GM19324 (cell line): ENCODE results near the gene PSMC4.
"Not testable (repeated sequence)": the region's sequence is repeated elsewhere in the genome, so short reads cannot be mapped to it uniquely, and the experiment has no call there.

ENCODE experiments used
- ATAC-seq: cut with Tn5 transposase; IDR thresholded peaks from one replicate; pipeline ENCODE4 v1.9.1; 2021; ENCODE audit warnings: mild to moderate bottlenecking, moderate library complexity; ENCODE audit not compliant: unreplicated experiment, low FRiP score

The PSMC4 gene

DNA sequence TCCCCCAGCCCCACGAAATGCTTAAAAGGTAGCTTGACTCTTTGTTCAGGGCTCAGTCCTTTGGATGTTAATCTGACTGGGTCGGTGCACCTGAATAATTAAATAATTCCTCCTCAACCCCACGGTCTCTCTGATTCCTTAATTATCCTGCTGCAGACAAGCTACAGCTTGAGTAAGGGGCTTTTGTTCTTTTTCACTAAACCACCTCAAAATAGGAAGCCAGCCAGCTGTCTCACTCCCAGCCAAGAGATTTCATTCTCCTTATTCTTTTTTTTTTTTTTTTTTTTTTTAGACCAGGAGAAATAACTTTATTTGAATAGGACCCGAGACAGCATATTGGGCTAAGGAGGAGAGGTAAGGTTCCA, 28.6 kb upstream of the PSMC4 start:
- no peak for ATAC-seq

DNA sequence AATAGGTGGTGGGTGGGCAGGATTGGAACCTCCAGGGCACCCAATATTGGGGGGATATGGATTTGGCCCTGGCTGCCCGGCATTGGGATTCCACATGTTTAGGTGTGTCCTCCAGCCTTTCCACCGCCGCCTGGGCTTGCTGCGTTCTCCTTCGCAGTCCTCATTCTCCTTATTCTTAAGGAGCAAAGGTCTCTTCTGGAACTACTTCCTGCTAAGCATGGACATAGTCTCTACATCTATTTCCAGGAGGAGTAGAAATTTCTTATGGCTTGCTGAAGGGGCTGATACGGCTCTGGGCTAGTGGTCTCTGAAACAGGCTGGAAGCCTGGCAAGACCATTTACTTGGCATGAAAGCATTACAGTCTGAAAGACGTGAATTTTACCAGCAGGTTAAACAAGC, 27.4 kb upstream of the PSMC4 start:
- ATAC-seq, result no peak

DNA sequence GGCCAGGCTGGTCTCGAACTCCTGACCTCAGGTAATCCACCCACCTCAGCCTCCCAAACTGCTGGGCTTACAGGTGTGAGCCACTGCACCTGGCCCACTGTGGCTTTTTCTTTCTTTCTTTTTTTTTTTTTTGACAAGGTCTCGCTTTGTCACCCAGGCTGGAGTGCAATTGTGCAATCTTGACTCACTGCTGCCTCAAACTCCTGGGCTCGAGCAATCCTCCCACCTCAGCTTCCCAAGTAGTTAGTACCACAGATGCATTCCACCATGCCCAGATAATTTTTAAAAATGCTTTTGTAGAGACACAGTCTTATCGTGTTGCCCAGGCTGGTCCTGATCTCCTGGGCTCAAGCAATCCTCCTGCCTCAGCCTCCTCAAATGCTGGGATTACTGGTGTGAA, 24.4 kb upstream of the PSMC4 start:
- ATAC-seq, result no peak

DNA sequence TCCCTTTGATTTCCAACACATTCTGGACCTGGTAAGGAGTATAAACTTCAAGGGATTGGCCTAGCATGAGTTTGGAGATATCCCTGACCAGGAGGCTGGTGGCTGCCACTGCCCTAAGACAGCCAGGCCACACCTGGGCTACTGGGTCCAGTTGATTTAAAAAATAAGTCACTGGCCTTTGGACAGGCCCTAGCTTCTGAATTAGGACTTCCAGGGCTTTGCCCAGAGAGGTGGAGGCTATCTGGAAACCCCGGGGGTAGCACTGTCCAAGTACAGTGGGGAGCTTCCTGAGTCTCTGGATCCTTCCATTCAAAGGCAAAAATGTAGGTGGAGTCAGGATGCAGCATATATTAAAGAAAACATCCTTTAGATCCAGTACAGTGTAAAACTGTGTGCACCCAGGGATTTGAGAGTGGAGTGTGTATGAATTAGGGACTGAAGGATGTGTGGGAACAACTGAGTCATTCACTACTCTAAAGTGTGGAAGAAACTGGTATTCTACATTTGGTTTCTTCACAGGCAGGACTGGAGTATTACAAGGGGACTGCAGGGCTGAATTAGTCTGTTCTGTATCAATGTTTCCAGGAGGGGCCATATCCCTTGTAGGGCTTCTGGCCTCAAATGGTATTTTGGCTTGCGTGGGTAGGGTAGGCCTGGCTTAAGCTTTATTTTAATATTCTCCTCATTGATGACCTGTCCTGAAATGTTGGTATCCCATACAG, 21.8 kb upstream of the PSMC4 start:
- ATAC-seq, result no peak

DNA sequence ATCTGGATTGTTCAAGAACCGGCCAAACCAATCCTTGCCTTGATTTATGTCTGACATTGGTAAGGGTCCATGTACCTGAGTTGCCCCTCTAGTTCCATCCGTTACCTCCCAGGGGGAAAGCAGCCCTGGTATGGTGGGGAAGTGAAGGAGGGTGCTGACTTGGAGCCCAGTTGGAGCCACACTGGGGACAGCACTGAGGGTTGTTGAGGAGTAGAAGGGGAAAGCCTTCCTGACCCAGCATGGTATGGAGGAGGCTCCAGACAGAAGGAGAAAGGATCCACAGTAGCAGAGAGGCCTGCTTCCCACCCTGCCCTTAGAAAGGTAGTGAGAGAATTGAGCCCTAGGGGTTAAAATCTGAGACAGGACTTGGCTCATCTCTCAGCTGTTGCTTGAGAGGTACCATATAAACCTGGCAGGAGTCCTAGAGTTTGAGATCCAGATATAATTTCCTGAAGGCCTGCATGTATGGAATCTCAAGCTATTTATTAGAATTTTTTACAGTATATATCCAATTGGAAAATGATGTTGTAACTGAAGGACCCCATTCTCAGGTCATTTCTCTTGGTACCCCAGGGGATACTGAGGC, 19.8 kb upstream of the PSMC4 start:
- no peak for ATAC-seq

DNA sequence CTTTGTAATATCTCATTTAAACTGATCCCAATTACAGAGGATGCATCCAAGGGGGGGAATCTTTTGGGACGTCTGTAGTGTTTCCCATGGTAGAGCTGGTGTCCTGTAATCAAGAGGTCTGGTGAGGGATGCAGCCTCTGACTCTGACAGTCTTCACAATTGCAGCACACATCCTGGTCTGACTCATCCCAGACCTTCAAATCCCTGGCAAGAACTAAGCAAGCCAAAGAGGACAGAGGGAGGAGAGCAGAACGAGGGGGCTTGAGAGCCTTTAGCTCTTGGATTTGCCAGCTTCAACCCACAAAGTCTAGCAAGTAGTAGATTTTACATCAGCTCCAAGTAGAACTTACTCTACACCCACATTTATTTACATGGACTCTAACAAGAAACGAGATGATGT, 19.3 kb upstream of the PSMC4 start:
- ATAC-seq, result no peak

DNA sequence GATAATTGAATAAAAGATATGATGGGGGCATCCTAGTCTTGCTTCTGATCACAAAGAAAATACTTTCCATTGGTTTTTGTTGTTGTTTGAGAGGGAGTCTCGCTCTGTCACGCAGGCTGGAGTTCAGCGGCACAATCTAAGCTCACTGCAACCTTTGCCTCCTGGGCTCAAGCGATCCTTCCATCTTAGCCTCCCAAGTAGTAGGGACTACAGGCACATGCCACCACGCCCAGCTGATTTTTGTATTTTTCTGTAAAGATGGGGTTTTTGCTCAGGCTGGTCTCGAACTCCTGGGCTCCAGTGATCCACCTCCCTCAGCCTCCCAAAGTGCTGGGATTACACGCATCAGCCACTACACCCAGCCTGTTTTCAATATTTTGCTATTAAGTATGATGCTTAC, 17.1 kb upstream of the PSMC4 start:
- ATAC-seq, result no peak

DNA sequence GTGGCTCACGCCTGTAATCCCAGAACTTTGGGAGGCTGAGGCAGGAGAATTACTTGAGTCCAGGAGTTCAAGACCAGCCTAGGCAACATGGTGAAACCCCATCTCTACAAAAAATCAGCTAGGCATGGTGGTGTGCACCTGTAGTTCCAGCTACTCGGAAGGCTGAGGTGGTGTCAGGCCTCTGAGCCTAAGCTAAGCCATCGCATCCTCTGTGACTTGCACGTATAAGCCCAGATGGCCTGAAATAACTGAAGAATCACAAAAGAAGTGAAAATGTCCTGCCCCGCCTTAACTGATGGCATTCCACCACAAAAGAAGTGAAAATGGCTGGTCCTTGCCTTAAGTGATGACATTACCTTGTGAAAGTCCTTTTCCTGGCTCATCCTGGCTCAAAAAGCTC, 13.1 kb upstream of the PSMC4 start:
- not testable (repeated sequence) for ATAC-seq

DNA sequence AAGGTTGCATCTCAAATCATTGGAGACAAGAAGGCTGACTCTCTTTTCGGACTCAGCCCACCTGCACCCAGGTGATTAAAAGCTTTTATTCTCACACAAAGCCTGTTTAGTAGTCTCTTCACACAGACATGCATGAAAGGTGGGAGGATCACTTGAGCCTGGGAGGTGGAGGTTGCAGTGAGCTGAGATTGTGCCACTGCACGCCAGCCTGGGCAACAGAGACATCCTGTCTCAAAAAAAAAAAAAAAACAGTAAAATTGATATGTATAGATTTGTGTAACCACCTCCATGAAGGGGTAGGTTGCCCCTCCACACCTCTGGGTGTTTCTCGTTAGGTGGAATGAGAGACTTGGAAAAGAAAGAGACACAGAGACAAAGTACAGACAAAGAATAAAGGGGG, 12.0 kb upstream of the PSMC4 start:
- ATAC-seq, result not testable (repeated sequence)

DNA sequence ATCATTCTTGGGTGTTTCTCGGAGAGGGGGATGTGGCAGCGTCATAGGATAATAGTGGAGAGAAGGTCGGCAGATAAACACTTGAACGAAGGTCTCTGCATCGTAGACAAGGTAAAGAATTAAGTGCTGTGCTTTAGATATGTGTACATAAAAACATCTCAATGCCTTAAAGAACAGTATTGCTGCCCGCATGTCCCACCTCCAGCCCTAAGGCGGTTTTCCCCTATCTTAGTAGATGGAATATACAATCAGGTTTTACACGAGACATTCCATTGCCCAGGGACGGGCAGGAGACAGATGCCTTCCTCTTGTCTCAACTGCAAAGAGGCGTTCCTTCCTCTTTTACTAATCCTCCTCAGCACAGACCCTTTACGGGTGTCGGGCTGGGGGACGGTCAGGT, 11.6 kb upstream of the PSMC4 start:
- ATAC-seq, result not testable (repeated sequence)

DNA sequence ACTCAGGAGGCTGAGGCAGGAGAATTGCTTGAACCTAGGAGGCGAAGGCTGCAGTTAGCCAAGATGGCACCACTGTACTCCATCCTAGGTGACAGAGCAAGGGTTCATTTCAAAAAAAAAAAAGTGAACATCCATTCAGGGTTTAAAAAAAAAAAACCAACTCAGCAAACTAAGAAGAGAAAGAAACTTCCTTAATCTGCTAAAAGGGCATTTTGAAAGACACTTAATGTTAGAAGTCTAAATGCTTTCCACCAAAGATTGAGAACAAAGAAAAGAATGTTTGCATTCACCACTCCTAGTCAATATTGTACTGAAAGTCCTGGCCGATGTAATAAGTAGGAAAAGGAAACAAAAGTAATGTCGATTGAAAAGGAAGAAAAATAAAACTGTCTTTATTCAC, 7.1 kb upstream of the PSMC4 start:
- ATAC-seq, result no peak

DNA sequence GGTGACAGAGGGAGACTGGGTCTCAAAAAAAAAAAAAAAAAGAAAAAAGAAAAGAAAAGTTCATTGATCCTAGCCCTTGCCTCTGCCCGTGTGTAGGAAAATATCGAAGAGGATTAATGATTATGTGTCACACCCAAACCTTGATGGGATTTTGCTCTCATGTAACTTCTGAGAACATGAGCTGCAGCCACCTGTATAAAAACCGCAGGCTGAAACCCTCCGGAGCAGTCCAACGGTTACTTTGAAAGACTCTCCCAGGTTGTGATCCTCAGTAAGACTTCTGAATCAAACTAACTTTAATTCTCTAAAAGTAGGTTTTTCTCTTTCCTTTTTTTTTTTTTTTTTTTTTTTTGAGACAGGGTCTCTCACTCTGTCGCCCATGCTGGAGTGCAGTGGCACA, 4.3 kb upstream of the PSMC4 start:
- no peak for ATAC-seq

DNA sequence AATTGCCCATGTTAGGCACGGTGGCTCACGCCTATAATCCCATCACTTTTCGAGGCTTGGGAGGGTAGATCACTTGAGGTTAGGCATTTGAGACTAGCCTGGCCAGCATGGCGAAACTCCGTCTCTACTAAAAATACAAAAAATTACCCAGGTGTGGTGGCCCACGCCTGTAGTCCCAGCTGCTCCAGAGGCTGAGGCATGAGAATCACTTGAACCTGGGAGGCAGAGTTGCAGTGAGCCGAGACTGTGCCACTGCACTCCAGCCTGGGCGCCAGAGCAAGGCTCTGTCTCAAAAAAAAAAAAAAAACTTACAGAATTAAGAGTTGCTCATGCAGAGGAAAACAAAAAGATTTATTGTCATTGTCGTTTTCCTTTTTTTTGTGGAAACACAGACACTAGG, 3.4 kb upstream of the PSMC4 start:
- ATAC-seq, result no peak

DNA sequence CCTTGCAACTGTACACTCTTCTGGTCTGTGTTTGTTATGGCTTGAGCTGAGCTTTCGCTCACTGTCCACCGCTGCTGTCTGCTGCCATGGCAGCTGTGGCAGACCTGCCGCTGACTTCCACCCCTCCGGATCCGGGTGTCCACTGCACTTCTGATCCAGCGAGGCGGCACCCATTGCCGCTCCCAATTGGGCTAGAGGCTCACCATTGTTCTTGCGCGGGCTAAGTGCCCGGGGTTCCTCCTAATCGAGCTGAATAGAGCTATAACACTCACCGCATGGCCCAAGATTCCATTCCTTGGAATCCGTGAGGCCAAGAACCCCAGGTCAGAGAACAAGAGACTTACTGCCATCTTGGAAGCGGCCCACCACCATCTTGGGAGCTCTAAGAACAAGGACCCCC, 2.2 kb upstream of the PSMC4 start:
- no peak for ATAC-seq

DNA sequence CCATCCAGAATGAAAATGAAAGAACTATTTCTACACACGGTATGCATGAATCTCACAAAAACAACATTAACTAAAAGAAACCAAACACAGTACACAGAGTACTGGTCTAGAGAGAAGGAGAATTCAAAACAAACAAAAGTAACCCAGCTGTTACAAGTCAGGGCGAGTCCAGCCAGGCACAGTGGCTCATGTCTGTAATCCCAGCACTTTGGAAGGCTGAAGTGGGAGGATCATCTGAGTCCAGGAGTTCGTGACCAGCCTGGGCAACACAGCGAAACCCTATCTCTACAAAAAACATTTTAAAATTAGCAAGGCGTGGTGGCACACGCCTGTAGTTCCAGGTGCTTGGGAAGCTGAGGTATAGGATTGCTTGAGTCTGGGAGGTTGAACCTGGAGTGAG, 1.7 kb upstream of the PSMC4 start:
- no peak for ATAC-seq

DNA sequence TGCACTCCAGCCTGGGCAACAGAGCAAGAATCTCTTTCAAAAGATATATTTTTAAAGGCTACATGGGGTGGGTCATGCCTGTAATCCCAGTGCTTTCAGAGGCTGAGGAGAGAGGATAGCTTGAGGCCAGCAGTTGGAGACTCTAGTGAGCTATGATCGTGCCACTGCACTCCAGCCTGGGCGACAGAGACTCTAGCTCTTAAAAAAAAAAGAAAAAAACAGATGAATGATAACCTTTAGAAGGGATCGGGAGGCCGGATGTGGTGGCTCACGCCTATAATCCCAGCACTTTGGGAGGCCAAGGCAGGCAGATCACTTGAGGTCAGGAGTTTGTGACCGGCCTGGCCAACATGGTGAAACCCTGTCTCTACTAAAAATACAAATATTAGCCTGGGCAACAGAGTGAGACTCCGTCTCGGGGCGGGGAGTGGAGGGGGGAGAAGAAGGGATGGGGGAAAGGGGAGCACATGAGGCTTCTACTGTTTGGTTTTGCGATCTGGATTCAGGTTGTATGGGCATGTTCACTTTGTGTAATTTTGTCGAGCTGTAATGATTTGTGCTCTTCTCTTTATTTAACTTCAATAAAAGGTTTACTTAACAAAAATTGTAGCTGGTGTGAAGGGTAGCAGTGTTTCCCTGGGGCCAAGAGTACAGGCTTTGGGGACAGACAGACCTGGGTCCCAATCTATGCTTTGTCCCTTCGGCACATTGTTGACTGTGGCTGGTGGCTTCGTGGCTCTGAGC, 1.1 kb upstream of the PSMC4 start:
- ATAC-seq, result no peak

DNA sequence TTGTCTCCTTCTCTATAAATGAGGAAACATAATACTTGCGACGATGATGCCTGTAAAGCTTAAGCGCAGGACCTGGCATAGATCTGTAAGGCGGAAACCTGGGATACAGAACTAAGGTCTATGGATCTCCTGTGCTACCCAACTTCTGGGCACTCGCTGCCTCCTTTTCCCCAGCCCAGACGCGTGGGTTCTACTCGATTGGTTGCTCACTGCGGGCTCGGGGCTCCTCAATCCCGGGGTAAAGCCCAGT, 615 bp upstream of the PSMC4 start:
- no peak for ATAC-seq

DNA sequence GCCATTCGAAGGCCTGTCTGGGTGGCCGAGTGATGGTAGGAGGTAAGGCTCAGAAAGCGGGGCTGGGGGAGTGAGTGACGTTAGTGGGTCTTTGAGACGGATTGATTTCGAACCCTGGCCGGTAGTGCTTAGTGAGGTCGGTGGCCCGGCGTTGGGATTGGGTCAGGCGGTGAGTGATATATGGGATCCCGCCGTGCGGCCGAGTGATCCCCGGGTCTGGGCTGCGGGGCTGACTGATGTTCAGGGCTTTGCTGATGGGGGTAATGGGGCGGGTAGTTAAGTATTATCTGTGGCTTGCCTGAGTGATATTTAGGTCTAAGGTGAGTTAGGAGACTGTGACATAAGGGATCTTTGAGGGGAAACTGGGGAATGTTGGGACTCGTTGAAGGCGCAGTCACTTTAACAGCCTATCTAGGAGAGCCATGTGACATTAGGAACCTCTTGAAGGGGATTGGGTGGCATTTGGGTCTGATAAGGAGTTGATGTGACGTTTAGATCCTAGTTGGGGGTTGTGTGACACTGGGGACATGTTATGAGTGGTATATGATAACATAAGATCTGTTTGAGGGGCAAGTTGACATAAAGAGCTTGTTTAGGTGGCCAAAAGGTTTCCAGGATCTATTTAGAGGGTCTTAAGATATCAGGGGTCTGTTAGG, 543 bp downstream of the PSMC4 start:
- ATAC-seq, result no peak

DNA sequence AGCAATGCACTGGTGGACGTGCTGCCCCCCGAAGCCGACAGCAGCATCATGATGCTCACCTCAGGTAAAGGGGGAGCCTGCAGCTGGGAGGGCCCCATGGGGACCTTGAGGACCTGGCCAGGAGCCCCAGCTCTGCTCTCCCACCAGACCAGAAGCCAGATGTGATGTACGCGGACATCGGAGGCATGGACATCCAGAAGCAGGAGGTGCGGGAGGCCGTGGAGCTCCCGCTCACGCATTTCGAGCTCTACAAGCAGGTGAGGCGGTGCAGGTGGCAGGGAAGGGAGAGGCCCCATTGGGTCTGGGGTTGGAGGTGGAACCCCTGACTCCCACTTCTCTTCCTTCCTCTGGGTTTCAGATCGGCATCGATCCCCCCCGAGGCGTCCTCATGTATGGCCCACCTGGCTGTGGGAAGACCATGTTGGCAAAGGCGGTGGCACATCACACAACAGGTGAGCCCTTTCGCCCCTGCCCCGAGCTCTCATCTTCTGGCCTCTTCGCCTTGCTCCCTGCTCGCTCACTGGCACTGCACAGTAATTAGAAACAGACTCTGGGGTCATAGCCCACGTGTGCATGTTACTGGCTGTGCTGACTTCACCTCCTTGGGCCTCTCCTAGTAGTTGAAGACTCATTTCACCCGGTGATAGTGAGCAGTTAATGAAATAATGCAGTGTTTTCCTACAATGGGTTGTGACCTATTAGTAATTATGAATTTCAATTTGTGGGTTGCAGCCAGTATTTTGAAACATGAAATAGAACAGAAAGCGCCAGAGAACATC, 3.6 kb downstream of the PSMC4 start:
- ATAC-seq, result no peak

DNA sequence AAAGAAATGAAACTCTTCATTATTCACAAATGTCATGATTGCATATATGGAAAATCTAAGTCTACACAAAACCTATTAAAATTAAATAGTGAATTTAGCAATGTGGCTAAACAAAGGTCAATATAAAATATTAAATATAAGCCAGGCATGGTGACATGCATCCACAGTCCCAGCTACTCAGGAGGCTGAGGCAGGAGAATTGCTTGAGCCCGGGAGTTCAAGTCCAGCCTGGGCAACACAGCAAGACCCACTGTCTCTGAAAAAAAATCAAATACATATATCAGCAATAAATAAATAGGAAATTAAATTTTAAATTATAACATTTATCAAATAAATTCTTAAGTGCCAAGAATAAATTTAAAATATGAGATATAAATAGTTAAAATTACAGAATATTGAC, 11.9 kb downstream of the PSMC4 start:
- no peak for ATAC-seq

DNA sequence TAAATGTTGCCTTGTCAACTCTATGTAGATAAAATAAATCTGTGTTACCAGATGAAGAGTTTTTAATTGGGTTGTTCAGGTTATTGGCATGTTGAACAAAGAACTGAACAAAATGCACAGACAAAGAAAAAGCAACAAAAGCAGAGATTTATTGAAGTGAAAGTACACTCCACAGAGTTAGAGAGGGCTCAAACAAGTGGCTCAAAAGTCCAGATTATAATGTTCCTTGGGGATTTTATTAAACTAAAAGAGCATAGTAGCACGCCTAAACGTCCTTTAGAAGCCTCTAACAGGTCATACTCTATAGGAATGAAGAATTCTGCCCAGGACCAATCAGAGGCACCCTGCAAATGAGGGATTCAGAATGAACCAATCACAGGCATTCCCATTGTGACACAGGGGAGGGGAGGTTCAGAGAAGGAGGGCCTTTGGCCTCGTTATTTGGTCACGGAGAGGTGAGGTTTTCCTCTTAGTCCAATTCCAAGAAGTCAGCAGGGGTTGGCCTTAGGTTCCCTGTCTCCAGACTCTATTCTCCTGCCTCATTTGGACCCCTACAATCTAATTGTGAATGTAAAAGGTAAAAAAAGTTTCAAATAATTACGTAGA, 12.8 kb downstream of the PSMC4 start:
- ATAC-seq, result no peak
